Measurements from ENCODE around the gene COL13A1.

GRCh38 chr10:69928339-69928738 is 126.6 kb downstream of the COL13A1 start:
- TF ChIP-seq CTCF (IDR thresholded peaks at IDR 0.05; ENCODE audit: low read length) (no peak), EZH2 (IDR thresholded peaks at IDR 0.05; ENCODE audit: borderline replicate concordance, low read length) (no peak)
